NCI-H1694 (cell line): ENCODE data around the gene SPAG6.
A peak's percentile ranks its signal among the peaks of the same experiment; 100 is the strongest.

Experiments
- DNase-seq: peaks from one replicate; lab custom pipeline; 2025; lab: John Stamatoyannopoulos, UW

The SPAG6 gene

DNA sequence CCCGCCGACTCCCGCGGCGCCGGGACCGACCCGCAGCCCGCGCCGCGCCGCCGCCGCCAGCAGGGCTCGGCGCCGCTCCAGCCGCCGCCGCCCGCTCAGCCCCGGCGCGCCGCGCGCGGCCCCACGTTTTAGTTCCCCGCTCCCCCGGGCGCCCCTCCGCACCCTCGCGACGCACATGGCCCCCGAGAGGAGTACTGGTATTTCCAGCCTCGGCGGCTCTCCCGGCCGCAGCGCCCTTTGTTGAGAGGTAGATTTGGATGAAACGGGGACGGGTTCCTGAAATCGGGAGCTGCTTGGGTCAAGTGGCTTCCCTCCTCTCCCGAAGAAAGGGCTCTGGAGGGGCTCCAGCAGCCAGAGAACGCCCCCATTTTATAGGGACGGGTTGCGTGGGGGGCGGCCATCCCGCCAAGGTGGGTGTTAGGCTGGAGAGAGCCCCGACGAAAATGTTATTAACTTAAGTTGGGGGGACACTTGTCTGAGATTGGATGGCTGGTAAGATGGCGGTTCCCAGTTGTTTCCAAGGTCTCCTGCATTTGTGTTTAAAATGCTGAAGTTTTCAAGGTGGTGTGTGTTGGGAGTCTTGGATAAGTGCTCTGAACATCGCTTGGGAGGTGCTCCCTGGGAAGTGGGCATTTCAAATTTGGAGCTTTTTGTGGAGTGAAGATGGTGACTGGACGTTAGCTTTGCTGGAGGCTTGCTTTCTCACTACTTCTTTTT, 23.2 kb upstream of the SPAG6 start:
- no peak for DNase-seq

DNA sequence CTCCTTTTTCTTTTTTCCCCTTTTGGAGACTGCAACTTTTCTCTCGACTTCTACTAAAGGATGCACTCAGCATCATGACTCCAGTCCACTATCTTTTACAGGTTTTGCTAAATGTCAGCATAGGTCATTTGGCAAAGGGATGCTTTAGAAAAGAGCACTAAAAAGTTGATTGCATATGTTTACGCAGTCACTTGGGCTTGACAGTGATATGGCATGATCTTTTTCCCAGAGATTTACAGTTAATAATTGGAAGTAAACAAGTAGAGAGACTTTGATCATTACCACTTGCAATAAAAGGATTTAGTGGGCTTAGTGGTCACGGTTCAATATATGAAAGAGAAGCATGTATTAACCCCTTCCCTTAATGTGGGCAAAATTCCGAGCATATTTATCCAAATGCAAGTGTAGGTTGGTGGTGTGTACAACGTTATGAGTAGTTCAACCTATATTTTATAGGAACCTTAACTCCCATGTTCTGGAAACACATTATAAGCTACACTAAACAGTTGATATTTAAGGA, 22.6 kb upstream of the SPAG6 start:
- DNase-seq, result no peak

DNA sequence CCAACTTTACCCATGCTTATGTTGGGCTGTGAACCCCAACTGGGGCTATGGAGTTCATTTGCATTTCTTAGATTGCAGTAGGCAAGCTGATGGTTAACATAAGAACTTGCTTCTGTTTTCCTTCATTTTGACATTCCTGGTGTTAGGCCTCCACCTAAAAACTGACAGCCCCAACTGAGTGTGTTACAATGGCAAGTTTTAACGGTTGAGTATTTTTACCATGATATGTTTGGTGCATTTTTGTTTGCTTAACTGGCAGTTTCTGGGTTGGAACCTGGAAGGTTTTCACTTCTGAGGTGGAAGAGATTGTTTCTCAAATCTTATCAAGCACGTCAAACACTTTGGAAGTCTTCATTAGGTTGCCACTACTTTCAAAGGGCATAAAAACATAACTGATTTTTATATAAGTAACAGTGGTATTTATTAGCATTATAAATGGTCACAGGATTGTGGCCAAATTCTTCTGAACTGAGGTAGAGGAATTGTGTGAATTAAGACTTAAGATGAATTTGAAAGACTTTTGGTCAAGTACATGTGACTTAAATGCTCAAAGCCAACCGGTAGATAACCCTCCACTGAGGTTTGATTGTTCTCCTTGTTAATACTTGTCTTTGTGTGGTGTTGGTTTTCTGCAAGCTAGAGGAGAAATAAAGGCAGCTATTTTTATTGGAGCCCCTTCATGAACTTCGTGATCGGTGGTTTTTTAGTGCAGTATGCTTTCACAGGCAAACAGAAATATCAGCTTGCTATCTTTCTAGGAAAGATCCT, 21.6 kb upstream of the SPAG6 start:
- no peak for DNase-seq

DNA sequence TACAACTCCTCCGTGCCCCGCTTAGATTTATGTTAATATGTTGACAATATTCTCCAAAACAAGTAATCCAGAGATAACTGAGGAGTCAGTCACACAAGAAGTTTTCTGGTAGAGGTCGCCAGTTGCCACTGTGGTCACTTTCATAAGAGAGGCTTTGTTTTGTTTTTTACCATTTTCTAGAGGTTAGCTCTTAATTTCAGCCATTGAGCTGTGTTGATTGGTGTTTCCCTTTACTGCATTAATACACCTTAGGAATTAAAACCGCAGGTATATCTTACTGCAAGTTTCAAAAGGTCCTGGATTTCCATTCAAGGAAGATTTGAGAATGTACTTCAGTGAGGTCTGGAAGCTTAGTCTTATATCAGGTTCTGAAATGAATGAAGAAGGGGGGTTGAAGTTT, 20.9 kb upstream of the SPAG6 start:
- no peak for DNase-seq

DNA sequence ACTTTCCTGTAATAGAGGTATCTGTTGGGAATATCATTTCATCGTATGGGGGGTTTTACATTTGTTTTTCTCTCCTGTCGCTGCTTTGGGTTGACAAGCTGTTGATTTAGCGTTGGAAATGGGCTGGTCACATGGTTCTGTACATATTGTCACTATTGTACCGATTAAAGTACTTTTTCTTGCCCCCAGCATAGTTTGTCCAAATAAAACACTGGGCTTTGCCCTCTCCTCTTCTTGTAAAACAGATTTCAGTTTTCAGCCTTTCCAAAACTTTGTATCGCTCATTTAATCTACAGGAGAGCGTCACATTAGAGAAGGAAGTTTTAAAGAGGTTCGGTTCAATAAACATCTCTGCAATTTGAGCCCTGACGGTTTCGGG, 20.4 kb upstream of the SPAG6 start:
- no peak for DNase-seq

DNA sequence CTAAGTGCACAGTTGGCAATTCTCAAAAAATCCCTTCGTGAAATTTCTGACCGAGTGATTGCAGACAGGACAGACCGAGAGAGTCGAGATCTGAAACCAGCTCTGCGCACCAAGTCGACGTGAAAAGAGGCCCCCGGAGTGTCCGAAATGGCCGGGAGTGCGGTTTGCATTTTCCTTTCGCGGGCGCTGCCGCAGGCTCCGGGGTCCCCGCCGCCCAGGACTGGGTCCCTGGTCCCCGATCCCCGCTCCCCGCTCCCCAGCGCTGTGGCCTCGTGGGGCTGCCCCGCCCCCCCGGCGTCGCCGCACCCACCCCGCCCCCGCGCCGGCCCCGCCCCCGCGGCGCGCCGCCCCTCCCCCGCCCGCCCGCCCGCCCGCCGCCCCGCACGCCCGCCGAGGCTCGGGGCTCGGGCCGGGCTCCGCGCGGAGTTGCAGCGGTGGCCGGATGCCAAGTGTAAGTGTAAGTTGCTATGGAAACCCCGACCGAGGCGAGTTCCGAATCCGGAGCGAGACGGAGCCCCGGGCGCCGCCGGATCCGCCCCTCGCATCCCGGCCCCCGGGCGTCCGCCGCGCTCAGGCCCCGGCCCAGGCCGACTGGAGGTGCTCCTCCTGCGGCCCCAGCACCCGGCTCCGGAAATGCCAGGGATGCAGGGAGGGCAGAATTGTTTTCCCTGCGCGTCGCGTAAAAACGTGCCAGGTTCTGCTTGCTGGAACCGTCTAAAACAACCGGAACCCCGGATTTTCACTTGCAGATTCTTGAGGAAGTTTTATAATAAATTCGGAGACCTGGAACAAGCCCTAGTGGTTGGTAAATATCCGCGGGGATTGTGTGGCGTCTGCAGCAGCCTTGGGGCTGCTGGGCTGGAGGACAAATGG, 19.8 kb upstream of the SPAG6 start:
- DNase-seq, result no peak

DNA sequence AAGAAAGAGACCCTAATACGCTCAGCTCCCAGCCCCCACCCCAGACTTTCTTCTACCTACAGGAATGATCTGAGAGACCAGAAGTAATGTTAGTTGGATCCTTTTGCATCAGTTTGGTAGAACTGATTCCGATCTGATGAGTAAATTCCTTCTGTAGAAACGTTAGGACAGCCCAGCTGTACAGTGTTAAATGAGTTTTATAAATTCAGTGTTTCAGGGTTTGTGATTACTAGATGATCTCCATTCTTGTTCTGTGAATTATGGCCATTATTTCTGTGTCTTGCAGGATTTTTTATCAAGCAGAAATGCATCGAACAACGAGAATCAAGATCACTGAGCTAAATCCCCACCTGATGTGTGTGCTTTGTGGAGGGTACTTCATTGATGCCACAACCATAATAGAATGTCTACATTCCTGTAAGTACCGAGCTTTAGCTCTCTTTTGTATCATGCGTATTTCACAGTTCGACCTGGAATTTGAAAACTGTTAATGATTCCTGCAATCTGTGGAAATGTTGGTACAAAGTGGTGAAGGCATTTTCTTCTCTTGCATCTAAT, 19.1 kb upstream of the SPAG6 start:
- no peak for DNase-seq

DNA sequence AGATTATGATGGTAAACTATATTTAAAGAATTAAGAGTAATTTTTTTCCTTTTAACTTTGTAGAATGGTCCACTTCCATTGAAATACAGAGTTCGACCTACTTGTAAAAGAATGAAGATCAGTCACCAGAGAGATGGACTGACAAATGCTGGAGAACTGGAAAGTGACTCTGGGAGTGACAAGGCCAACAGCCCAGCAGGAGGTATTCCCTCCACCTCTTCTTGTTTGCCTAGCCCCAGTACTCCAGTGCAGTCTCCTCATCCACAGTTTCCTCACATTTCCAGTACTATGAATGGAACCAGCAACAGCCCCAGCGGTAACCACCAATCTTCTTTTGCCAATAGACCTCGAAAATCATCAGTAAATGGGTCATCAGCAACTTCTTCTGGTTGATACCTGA, 16.1 kb upstream of the SPAG6 start:
- no peak for DNase-seq

DNA sequence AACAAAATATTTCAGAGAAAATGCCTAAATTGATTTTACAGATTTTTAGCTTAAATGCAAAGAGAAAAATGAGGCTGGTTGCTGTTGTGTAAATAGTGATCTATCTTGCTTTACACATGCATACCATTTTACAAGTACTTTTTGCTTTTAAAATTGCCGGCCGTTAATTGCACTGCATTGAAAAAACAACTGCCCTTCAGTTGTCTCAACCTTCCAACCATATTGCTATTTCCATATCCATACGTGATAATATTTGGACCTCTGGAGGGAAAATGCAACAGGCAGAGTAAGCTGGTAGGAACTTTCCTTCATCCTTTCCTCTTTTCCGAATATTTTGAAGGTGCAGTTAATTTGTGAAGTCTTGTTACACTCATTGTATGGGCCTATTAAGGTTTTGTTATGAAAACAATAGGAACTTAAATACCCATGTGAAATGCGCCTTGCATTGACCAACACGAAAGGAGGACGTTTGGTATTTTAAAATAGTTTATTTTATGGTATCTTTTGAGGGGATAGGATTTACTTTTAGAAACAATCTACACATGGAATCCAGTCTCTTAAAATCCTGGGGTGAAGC, 13.1 kb upstream of the SPAG6 start:
- DNase-seq, result no peak

DNA sequence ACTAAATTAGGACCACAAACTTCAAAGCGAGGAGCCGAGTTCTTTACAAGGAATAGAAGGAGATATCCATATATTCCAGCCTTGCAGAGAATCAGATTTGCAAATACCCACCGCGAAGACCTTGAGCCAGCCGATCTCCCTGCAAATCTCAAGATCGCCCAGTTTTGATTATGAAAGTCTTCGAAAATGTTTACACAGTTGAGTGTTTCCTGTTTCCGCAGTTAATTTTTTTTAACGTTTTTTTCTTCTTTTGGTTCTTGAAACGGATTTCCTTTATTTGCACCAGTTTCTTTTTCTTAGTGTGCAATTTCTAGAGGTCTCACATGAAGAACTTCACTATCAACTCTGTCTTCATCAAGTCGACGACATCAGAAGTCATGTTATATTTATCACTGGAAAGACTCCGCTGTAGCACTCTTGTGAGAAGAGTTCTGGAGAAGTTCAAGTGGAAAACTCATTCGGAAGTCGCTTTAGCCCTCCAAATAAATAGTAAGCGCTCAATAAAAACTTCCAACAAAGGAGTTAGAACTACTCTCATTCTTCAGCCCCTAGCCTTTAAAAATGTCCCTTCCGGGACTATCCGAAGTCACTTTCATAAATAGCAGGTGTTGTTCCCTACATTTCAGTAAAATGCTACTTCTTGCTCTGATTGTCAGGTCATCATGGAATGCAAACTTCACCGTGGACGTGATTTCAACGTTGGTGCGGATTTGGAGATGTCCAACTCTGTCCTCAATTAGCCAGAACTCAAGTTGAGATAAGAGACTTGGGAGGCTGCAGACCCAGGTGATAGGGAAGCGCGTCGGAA, 11.9 kb upstream of the SPAG6 start:
- no peak for DNase-seq

DNA sequence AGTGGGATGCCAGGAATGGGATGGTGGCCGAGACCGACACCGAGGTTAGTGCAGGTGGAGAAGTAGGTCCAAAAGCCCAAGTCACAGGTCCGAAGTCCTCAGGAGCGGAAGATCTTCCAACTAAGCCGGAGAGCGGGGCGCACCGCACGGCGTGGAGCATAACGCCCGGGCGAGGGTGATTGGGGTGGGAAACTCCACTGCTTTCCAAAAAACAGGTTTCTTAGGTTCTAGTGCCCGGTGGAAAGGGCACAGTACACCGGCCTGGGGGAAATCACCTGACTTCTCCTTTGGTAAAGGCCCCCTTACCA, 11.4 kb upstream of the SPAG6 start:
- no peak for DNase-seq

DNA sequence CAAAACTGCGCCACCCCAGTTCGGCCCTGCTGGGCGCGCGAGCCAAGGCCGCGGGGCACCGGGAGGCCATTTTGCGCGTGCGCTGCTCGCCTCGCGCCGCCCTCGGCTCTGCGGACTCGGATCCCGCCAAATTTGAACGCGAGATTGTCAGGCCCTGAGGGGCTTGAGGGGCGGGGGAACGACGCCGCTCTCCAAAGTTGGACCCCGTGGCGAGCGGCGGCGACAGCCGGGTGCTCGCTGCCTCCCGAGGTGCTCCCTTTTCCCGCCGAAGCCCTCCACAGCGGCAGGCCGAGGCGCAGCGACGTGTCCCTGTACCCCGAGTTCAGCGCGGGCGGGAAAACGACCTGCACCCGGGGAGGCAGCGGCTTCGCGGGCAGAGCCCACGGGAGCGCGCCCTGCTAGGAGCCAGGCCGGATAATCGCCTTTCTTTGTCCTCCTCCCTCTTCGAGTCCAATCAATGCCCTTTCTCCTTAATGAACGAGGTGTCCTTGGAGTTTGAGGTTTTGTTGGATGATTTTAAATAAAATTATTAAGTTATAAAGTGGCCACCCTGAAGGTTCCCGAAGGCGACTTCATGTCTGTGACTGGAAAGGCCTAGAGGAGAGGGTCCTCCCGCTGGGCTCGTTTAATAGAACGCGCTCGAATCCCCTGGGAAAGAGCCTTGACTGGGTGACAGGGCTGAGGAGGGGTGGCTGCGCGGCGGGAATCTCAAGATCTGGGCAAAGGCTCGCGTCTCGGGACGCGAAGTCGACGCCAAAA, 10.7 kb upstream of the SPAG6 start:
- no peak for DNase-seq

DNA sequence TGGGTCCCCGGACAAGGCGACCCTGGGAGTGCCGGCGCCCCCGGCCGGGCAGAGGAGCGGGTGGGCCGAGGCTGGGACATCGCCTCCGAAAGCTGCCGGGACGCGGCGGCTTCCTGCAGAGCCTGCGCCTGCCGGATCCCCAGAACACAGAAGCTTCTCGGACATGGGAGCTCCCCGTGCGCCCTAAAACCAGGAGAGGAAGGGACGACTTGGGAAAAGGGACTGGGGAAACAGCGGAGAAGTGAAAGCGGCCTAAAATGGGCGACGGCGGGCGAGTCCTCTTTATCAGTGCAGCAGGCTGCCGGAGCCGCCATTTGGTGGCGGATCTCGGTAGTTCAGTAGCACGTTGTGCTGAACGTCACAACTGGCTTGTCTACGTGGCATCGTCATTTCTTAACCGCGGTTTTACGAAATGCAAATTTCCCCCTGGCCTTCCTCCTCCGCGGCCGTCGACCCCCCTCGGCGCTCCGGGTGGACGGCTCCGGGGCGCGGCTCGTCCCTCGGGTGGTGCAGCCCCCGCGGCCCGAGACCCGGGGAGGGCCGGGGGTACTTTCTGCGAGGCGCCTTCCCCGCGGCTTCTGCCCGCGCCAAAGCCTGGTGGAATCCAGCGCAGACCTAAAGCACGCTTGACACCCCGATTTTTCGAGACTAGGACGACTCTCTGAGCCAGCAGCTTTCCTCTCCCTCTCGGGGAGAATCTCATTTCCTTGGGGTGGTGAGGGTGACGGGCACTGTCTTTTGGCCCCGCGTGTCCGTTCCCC, 9.9 kb upstream of the SPAG6 start:
- DNase-seq, result no peak

DNA sequence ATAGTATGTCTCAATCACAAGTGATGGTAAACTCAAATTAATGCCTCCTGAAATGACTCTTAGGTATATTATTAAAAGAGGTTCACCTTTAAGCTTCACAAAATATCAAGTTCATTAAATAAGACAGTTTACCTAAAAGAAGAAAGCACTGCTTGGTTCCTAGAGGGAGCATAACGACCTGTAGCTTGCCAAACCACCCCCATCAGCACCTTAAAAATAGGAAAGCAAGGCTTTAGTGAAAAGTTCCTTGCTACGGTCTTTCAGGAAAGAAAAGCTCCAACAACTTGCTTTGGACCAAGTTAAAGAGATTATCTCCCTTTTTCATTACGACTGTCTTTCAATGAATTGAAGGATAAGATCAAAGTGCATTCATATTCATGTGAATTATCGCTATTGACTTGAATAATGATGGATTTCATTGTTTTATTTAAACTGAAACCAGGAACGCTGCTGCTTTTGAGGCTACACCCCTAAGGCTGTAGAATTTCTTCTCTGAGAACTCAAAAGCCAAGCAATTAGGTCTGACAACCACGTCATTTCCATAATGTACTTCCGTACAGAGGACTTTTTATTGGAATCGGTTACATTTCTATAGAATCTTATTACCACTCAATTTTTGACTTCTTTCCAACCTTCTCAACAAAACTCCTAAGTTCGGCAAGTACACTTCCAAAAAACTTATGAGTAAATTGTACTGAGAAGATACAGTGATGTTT, 7.0 kb upstream of the SPAG6 start:
- DNase-seq, result no peak

DNA sequence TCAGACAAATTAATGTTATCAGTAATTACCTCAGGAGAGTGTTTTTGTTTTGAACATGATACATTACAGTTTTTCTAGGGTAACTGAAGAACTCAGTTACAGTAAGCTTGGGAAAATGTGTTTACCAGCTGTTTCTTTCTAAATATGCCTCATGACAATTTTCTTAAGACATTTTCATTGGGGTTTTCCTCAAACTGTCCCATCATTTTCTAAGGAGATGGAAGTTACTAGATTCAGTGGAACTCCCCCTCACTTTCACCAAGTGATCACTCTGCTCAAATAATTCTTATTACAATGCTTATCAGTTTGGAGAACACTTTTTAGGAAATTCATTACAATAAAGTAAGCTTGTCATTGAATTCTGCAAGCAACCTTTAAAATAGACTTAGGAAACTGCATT, 6.4 kb upstream of the SPAG6 start:
- no peak for DNase-seq

DNA sequence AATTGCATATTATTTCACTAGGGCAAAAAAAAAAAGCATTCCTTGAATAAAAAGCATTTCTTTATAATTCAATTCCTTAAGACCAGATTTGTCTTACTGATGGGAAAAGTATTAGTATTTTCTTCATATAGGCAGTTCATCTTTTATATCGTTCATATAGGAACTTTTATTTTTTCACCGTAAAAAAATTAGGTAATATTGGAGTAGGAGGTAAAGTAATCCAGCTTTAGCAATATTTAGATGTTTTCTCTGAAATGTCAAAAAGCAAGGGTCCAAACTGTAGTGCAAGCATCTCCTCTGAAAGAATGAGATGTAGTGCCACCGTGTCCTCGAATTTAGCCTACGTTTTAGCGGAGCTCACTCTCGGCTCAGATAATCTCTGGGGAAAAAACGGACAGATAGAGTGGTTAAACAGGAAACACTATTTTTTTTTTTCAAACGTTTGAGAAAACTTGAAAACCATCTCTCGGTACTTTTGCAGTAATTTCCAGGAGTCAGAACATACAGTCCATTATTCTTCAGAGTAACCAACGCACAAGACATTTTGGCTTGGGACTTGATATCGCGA, 5.5 kb upstream of the SPAG6 start:
- DNase-seq, result no peak

DNA sequence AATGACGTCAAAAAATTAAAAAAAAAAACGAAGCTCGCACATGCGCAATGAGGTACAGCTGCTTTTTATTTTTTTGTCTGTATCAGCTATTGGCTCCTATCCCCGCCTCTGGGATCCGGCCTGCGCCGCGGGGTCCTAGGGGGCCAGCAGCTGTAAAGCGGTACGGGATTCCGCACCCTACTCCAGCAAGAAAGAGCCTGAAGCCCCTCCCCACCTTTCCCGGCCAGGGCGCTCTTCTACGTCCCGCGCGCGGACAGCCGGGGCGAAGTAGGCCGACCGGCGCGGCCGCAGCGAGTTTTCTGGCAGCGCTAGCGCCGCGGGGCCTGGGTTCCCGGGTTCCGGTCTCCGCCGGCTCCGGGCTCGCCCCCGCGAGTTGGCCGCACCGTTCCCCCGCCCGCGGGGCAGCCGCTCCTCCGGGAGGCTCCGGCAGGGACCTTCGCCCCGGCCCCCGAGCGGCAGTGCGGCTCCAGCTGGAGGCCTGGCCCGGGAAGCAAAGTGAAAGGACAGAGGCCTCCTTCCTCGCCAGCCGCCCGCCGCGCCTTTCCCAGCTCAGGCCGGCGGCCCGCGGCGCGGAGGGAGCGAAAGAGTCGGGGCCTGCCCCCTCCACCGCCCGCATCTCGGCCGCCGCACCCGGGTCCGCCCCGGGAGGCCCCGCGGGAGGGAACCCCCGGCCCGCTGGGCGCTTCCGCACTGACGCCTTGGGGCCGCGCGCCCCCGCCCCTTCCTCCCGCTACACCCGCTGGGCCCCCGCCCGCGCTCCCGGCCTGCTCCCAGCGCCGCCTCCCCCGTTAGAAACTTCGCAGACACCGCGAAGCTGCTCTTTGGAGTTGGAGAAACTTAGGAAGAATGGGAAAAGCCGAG, 4.7 kb upstream of the SPAG6 start:
- peak; percentile 72 for DNase-seq
